H9 (cell line): ENCODE results near the gene ERC2. TPM values are rescaled to one million over a fixed set of nuclear protein-coding genes. Genes with fewer than 3 reads are reported as not detected.

Experiments
- DNase-seq: peaks from one replicate; pipeline ENCODE4 v3.0.0-alpha.2; 2017
- H2AFZ ChIP-seq: one replicate; pipeline ENCODE4 v1.6.1; 2013; ENCODE audit warnings: mild to moderate bottlenecking, low read length, control low read depth, moderate library complexity
- H2AK5ac ChIP-seq: 2 replicates; pipeline ENCODE4 v1.6.1; 2013; ENCODE audit warnings: low read length, control low read depth, mixed read lengths; ENCODE audit not compliant: insufficient read length
- H2BK120ac ChIP-seq: one replicate; pipeline ENCODE4 v1.6.1; 2013; ENCODE audit warnings: low read depth, mild to moderate bottlenecking, low read length, control low read depth, inconsistent platforms; ENCODE audit not compliant: poor library complexity, severe bottlenecking
- H2BK12ac ChIP-seq: 2 replicates; pipeline ENCODE4 v1.6.1; 2013; ENCODE audit warnings: low read length, control low read depth, mixed read lengths, low read depth; ENCODE audit not compliant: insufficient read length
- H2BK15ac ChIP-seq: 2 replicates; pipeline ENCODE4 v1.6.1; 2013; ENCODE audit warnings: low read depth, low read length, control low read depth
- H2BK20ac ChIP-seq: one replicate; pipeline ENCODE4 v1.6.1; 2013; ENCODE audit warnings: low read depth, mild to moderate bottlenecking, low read length, control low read depth, inconsistent platforms; ENCODE audit not compliant: poor library complexity, severe bottlenecking
- H2BK5ac ChIP-seq: 2 replicates; pipeline ENCODE4 v1.6.1; 2013; ENCODE audit warnings: low read length, control low read depth, mixed read lengths; ENCODE audit not compliant: insufficient read length
- H3K14ac ChIP-seq: 2 replicates; pipeline ENCODE4 v1.6.1; 2013; ENCODE audit warnings: low read length, control low read depth; ENCODE audit not compliant: insufficient read depth
- H3K18ac ChIP-seq: 2 replicates; pipeline ENCODE4 v1.6.1; 2013; ENCODE audit warnings: low read depth, mild to moderate bottlenecking, mixed read lengths, low read length, control low read depth; ENCODE audit not compliant: insufficient read length
- H3K23ac ChIP-seq: 2 replicates; pipeline ENCODE4 v1.6.1; 2013; ENCODE audit warnings: low read length, control low read depth, mixed read lengths, low read depth; ENCODE audit not compliant: insufficient read length
- H3K23me2 ChIP-seq: 2 replicates; pipeline ENCODE4 v1.6.1; 2013; ENCODE audit warnings: low read depth, mild to moderate bottlenecking, mixed read lengths, low read length, control low read depth; ENCODE audit not compliant: insufficient read length, poor library complexity, severe bottlenecking
- H3K27ac ChIP-seq: 2 replicates; pipeline ENCODE4 v1.5.1; 2013; ENCODE audit warnings: low read length, control low read depth, mixed read lengths, low read depth; ENCODE audit not compliant: insufficient read length
- H3K27me3 ChIP-seq: 2 replicates; pipeline ENCODE4 v1.6.1; 2013; ENCODE audit warnings: low read length, control low read depth, inconsistent platforms; ENCODE audit not compliant: insufficient read depth
- H3K4ac ChIP-seq: 2 replicates; pipeline ENCODE4 v1.6.1; 2013; ENCODE audit warnings: low read depth, mild to moderate bottlenecking, control low read depth, inconsistent platforms, low read length, moderate library complexity
- H3K4me1 ChIP-seq: 2 replicates; pipeline ENCODE4 v1.6.1; 2013; ENCODE audit warnings: low read length, control low read depth, inconsistent platforms; ENCODE audit not compliant: insufficient read depth
- H3K4me2 ChIP-seq: 2 replicates; pipeline ENCODE4 v1.6.1; 2013; ENCODE audit warnings: low read length, control low read depth, mixed read lengths; ENCODE audit not compliant: insufficient read length, insufficient read depth
- H3K56ac ChIP-seq: 2 replicates; pipeline ENCODE4 v1.6.1; 2013; ENCODE audit warnings: low read depth, mild to moderate bottlenecking, mixed read lengths, low read length, control low read depth; ENCODE audit not compliant: insufficient read length
- H3K79me1 ChIP-seq: 2 replicates; pipeline ENCODE4 v1.6.1; 2013; ENCODE audit warnings: low read depth, mild to moderate bottlenecking, moderate library complexity, low read length, control low read depth, inconsistent platforms; ENCODE audit not compliant: insufficient read depth, poor library complexity, severe bottlenecking
- H3K79me2 ChIP-seq: 2 replicates; pipeline ENCODE4 v1.6.1; 2013; ENCODE audit warnings: low read length, control low read depth, inconsistent platforms; ENCODE audit not compliant: insufficient read depth
- H3K9ac ChIP-seq: 2 replicates; pipeline ENCODE4 v1.6.1; 2013; ENCODE audit warnings: low read length, control low read depth, mixed read lengths; ENCODE audit not compliant: insufficient read length; ENCODE audit errors: extremely low read depth
- H3K9me3 ChIP-seq: one replicate; pipeline ENCODE4 v1.6.1; 2013; ENCODE audit warnings: low read depth, low read length, inconsistent platforms; ENCODE audit not compliant: control insufficient read depth
- H3T11ph ChIP-seq: one replicate; pipeline ENCODE4 v1.6.1; 2013; ENCODE audit warnings: mild to moderate bottlenecking, low read length, control low read depth, inconsistent platforms
- H4K20me1 ChIP-seq: one replicate; pipeline ENCODE4 v1.6.1; 2013; ENCODE audit not compliant: control insufficient read depth, insufficient read length, insufficient read depth
- H4K5ac ChIP-seq: 2 replicates; pipeline ENCODE4 v1.6.1; 2013; ENCODE audit warnings: low read depth, mild to moderate bottlenecking, mixed read lengths, low read length, control low read depth; ENCODE audit not compliant: insufficient read length
- H4K8ac ChIP-seq: replicated peaks from 2 replicates; pipeline ENCODE4 v1.6.1; 2013; ENCODE audit warnings: low read length, control low read depth, mixed read lengths, low read depth; ENCODE audit not compliant: insufficient read length
- H4K91ac ChIP-seq: 2 replicates; pipeline ENCODE4 v1.6.1; 2013; ENCODE audit warnings: low read depth, mild to moderate bottlenecking, moderate library complexity, mixed read lengths, low read length, control low read depth; ENCODE audit not compliant: insufficient read length
- H3K27ac Mint-ChIP-seq, 3 experiments: 2 replicates in 2 of 3; 3 replicates in 1 of 3; pipeline ENCODE4 v1.8.0; 2020 to 2021; ENCODE audit warnings: mixed read lengths in 3 of 3, mild to moderate bottlenecking in 1 of 3, moderate library complexity in 1 of 3
- H3K27me3 Mint-ChIP-seq: 2 replicates; pipeline ENCODE4 v1.8.0; 2021; ENCODE audit warnings: low read depth, mild to moderate bottlenecking, moderate library complexity, mixed read lengths
- H3K36me3 Mint-ChIP-seq, 3 experiments: 2 replicates in 2 of 3; 3 replicates in 1 of 3; pipeline ENCODE4 v1.8.0; 2020 to 2021; ENCODE audit warnings: low read depth in 3 of 3, mixed read lengths in 3 of 3; ENCODE audit not compliant: insufficient read depth in 1 of 3
- H3K4me1 Mint-ChIP-seq, 2 experiments: 2 replicates each; pipeline ENCODE4 v1.8.0; 2020; ENCODE audit warnings: mixed read lengths in 2 of 2
- H3K4me3 Mint-ChIP-seq, 2 experiments: 2 replicates in 1 of 2; 3 replicates in 1 of 2; pipeline ENCODE4 v1.8.0; 2020 to 2021; ENCODE audit warnings: mild to moderate bottlenecking in 2 of 2, mixed read lengths in 2 of 2, moderate library complexity in 1 of 2
- H3K9me3 Mint-ChIP-seq, 2 experiments: 2 replicates in 1 of 2; 3 replicates in 1 of 2; pipeline ENCODE4 v1.8.0; 2020; ENCODE audit warnings: mild to moderate bottlenecking in 2 of 2, mixed read lengths in 2 of 2, moderate library complexity in 1 of 2
- WGBS: extraction: QIAGEN DNeasy Blood & Tissue Kit; methylation state at CpG from one replicate; pipeline ENCODE4 v1.1.7; 2013; ENCODE audit warnings: missing lambda C conversion rate, low lambda C conversion rate, mixed read lengths; ENCODE audit not compliant: insufficient read length; ENCODE audit errors: extremely low coverage; 5-methylcytosine and 5-hydroxymethylcytosine counted together
- total RNA-seq: library from RNA; stranded (reverse); gene quantifications from 2 replicates; pipeline ENCODE4 v1.2.1, GENCODE V29; 2021
- TF ChIP-seq, protein P1 (sequence below): fragments of 200-600 bp; sonication (generic); conservative IDR thresholded peaks from 3 replicates; pipeline ENCODE4 v1.8.0; 2021; ENCODE audit warnings: antibody characterized with exemption, mild to moderate bottlenecking

ERC2 gene
- total RNA-seq, 1 experiment from 2014 or later: 15.4 TPM

DNA sequence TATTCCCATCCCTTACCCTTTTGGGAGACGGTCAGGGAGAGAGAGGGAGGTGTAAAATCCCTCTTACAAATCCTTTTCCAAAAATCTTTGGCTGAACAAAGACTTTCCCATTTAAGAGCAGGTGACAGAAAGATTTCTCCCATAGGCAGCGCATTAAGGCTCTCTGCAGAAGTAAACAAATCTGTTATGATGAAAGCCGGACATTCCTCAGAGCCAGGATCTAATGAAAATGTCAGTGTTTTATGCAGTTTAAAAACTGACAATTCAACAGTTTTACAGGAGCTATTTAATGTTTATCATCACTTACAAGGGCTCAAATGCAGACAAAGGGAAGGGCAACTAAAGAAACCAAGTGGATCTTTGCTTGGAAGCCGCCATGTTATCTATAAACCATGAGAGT is 872.8 kb downstream of the ERC2 start:
- Histone ChIP-seq H3K79me1 (no peaks in the 10 kb centered on the region), H2BK15ac (no peak overlapping the region), H3K4me1 (peaks cover 16% of the 10 kb centered on the region), H3K9ac (no peak overlapping the region), H3K23ac (no peak overlapping the region), H3K9me3 (no peaks in the 10 kb centered on the region), H2AK5ac (no peak overlapping the region), H3K14ac (no peak overlapping the region), H3K4me2 (no peak overlapping the region), H3K27me3 (no peaks in the 10 kb centered on the region), H4K5ac (no peak overlapping the region), H3T11ph (no peak overlapping the region), H2BK20ac (no peak overlapping the region), H3K4ac (no peak overlapping the region), H3K56ac (no peak overlapping the region), H2BK12ac (no peak overlapping the region), H2BK5ac (no peak overlapping the region), H2BK120ac (no peak overlapping the region), H3K23me2 (no peaks in the 10 kb centered on the region), H2AFZ (no peak overlapping the region), H4K20me1 (no peaks in the 10 kb centered on the region), H3K79me2 (no peaks in the 10 kb centered on the region), H4K91ac (no peak overlapping the region), H4K8ac (no peak overlapping the region), H3K27ac (no peak overlapping the region), H3K18ac (no peak overlapping the region)
- no peak overlapping the region for H3K27ac Mint-ChIP-seq
- peaks cover 25 to 41% of the 10 kb centered on the region in 2 experiments for H3K4me1 Mint-ChIP-seq
- DNase-seq: no peak
- H3K27me3 Mint-ChIP-seq: no peaks in the 10 kb centered on the region
- TF ChIP-seq, protein P1, sequence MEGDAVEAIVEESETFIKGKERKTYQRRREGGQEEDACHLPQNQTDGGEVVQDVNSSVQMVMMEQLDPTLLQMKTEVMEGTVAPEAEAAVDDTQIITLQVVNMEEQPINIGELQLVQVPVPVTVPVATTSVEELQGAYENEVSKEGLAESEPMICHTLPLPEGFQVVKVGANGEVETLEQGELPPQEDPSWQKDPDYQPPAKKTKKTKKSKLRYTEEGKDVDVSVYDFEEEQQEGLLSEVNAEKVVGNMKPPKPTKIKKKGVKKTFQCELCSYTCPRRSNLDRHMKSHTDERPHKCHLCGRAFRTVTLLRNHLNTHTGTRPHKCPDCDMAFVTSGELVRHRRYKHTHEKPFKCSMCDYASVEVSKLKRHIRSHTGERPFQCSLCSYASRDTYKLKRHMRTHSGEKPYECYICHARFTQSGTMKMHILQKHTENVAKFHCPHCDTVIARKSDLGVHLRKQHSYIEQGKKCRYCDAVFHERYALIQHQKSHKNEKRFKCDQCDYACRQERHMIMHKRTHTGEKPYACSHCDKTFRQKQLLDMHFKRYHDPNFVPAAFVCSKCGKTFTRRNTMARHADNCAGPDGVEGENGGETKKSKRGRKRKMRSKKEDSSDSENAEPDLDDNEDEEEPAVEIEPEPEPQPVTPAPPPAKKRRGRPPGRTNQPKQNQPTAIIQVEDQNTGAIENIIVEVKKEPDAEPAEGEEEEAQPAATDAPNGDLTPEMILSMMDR: no peak
- peaks cover 0 to 5% (median 0%) of the 10 kb centered on the region in 3 experiments; a peak in 6 of 7 replicates for H3K36me3 Mint-ChIP-seq
- no peak overlapping the region for H3K4me3 Mint-ChIP-seq
- peaks cover 0 to 2% of the 10 kb centered on the region in 2 experiments; a peak in 1 of 5 replicates for H3K9me3 Mint-ChIP-seq
- no CpG with 5 or more reads among the region's 4 CpGs for WGBS
